HG02588 (cell line): ENCODE data around the gene BTBD9.
"Not testable (repeated sequence)": the region's sequence is repeated elsewhere in the genome, so short reads cannot be mapped to it uniquely, and the experiment has no call there.

ENCODE experiments used
- ATAC-seq: cut with Tn5 transposase; IDR thresholded peaks from one replicate; pipeline ENCODE4 v1.9.1; 2021; ENCODE audit warnings: mild to moderate bottlenecking, moderate library complexity; ENCODE audit not compliant: unreplicated experiment

BTBD9 gene

GRCh38 chr6:38650207-38650752, 10.6 kb upstream of the BTBD9 start:
- no peak for ATAC-seq

GRCh38 chr6:38649744-38650143, 10.0 kb upstream of the BTBD9 start:
- no peak for ATAC-seq

GRCh38 chr6:38648629-38649028, 8.9 kb upstream of the BTBD9 start:
- no peak for ATAC-seq

GRCh38 chr6:38646166-38646878, 6.6 kb upstream of the BTBD9 start:
- ATAC-seq = no peak

- ATAC-seq = no peak
These were observed 5.2 kb upstream of the BTBD9 start for GRCh38 chr6:38644951-38645350.

GRCh38 chr6:38640216-38640909, 634 bp upstream of the BTBD9 start:
- ATAC-seq = no peak

GRCh38 chr6:38638941-38639497, 710 bp downstream of the BTBD9 start:
- ATAC-seq = peak; percentile 22

- no peak for ATAC-seq
These were observed 2.0 kb downstream of the BTBD9 start for GRCh38 chr6:38637756-38638155.

GRCh38 chr6:38636027-38636426, 3.7 kb downstream of the BTBD9 start:
- no peak for ATAC-seq

- no peak for ATAC-seq
These were observed 5.2 kb downstream of the BTBD9 start for GRCh38 chr6:38634518-38634917.

GRCh38 chr6:38632490-38632889, 7.2 kb downstream of the BTBD9 start:
- ATAC-seq = no peak

- no peak for ATAC-seq
These were observed 8.4 kb downstream of the BTBD9 start for GRCh38 chr6:38631186-38631783.

- no peak for ATAC-seq
These were observed 14.5 kb downstream of the BTBD9 start for GRCh38 chr6:38625217-38625616.

- ATAC-seq = not testable (repeated sequence)
These were observed 20.4 kb downstream of the BTBD9 start for GRCh38 chr6:38619342-38619741.

GRCh38 chr6:38618301-38618700, 21.4 kb downstream of the BTBD9 start:
- ATAC-seq = not testable (repeated sequence)

- ATAC-seq = no peak
These were observed 21.9 kb downstream of the BTBD9 start for GRCh38 chr6:38617856-38618255.

GRCh38 chr6:38612143-38612965, 27.4 kb downstream of the BTBD9 start:
- ATAC-seq = no peak

GRCh38 chr6:38610050-38610625, 29.6 kb downstream of the BTBD9 start:
- ATAC-seq = no peak

- ATAC-seq = no peak
These were observed 35.0 kb downstream of the BTBD9 start for GRCh38 chr6:38604700-38605099.

- no peak for ATAC-seq
These were observed 35.8 kb downstream of the BTBD9 start for GRCh38 chr6:38603966-38604365.
